ENCODE measurements around the gene PLXNA4.
"Not testable (repeated sequence)": the region's sequence is repeated elsewhere in the genome, so short reads cannot be mapped to it uniquely, and the experiment has no call there.

Gene PLXNA4

GRCh38 chr7:132203021-132203420 is 373.2 kb downstream of the PLXNA4 start:
- DNase-seq (ENCODE audit: low read depth) = no peak

- no peak for DNase-seq (ENCODE audit: low read depth)
These were observed 373.7 kb downstream of the PLXNA4 start for GRCh38 chr7:132202541-132202940.

- DNase-seq (ENCODE audit: low read depth) = no peak
These were observed 376.1 kb downstream of the PLXNA4 start for GRCh38 chr7:132200141-132200540.

- DNase-seq (ENCODE audit: low read depth) = no peak
These were observed 376.6 kb downstream of the PLXNA4 start for GRCh38 chr7:132199626-132200025.

- no peak for DNase-seq (ENCODE audit: low read depth)
These were observed 378.5 kb downstream of the PLXNA4 start for GRCh38 chr7:132197772-132198171.

- no peak for DNase-seq (ENCODE audit: low read depth)
These were observed 382.4 kb downstream of the PLXNA4 start for GRCh38 chr7:132193898-132194297.

GRCh38 chr7:132192809-132193208 is 383.5 kb downstream of the PLXNA4 start:
- DNase-seq (ENCODE audit: low read depth) = no peak

- DNase-seq (ENCODE audit: low read depth) = no peak
These were observed 384.9 kb downstream of the PLXNA4 start for GRCh38 chr7:132191418-132191817.

- no peak for DNase-seq (ENCODE audit: low read depth)
These were observed 385.6 kb downstream of the PLXNA4 start for GRCh38 chr7:132190683-132191082.

- DNase-seq (ENCODE audit: low read depth) = no peak
These were observed 386.4 kb downstream of the PLXNA4 start for GRCh38 chr7:132189881-132190280.

- DNase-seq (ENCODE audit: low read depth) = no peak
These were observed 388.1 kb downstream of the PLXNA4 start for GRCh38 chr7:132187869-132188789.

- no peak for DNase-seq (ENCODE audit: low read depth)
These were observed 388.9 kb downstream of the PLXNA4 start for GRCh38 chr7:132187391-132187790.

- no peak for DNase-seq (ENCODE audit: low read depth)
These were observed 391.1 kb downstream of the PLXNA4 start for GRCh38 chr7:132185150-132185549.

GRCh38 chr7:132183781-132184380 is 392.4 kb downstream of the PLXNA4 start:
- DNase-seq (ENCODE audit: low read depth) = no peak

GRCh38 chr7:132182992-132183391 is 393.3 kb downstream of the PLXNA4 start:
- DNase-seq (ENCODE audit: low read depth) = no peak

GRCh38 chr7:132181946-132182685 is 394.2 kb downstream of the PLXNA4 start:
- DNase-seq (ENCODE audit: low read depth) = no peak

GRCh38 chr7:132181371-132181770 is 394.9 kb downstream of the PLXNA4 start:
- DNase-seq (ENCODE audit: low read depth) = no peak

GRCh38 chr7:132180481-132180880 is 395.8 kb downstream of the PLXNA4 start:
- DNase-seq (ENCODE audit: low read depth) = no peak

- DNase-seq (ENCODE audit: low read depth) = no peak
These were observed 396.6 kb downstream of the PLXNA4 start for GRCh38 chr7:132179681-132180080.

- no peak for DNase-seq (ENCODE audit: low read depth)
These were observed 397.2 kb downstream of the PLXNA4 start for GRCh38 chr7:132179080-132179430.

GRCh38 chr7:132178402-132179079 is 397.7 kb downstream of the PLXNA4 start:
- not testable (repeated sequence) for DNase-seq (ENCODE audit: low read depth)

- no peak for DNase-seq (ENCODE audit: low read depth)
These were observed 398.4 kb downstream of the PLXNA4 start for GRCh38 chr7:132177708-132178401.
